T-helper 9 cell (primary cell): ENCODE measurements around the gene SMG5.

Source experiments
- DNase-seq: peaks from one replicate; pipeline ENCODE4 v3.0.0-alpha.2; 2020

The SMG5 gene

GRCh38 chr1:156211243-156211642 is 71.4 kb downstream of the SMG5 start:
- no peak for DNase-seq

GRCh38 chr1:156204686-156205085 is 77.9 kb downstream of the SMG5 start:
- DNase-seq = no peak

- no peak for DNase-seq
These were observed 79.3 kb downstream of the SMG5 start for GRCh38 chr1:156203331-156203730.

GRCh38 chr1:156200044-156200443 is 82.6 kb downstream of the SMG5 start:
- no peak for DNase-seq
